GM12801 (cell line): ENCODE results near the gene RBL1.

Source experiments
- CTCF ChIP-seq: IDR thresholded peaks from one replicate; pipeline ENCODE4 v1.5.1; 2011; ENCODE audit warnings: control low read depth; ENCODE audit not compliant: insufficient read length; ENCODE audit errors: extremely low read depth

Gene RBL1

GRCh38 chr20:36991703-36992102, 104.1 kb downstream of the RBL1 start:
- TF ChIP-seq CTCF: no peak

- no peak for TF ChIP-seq CTCF
Measured at GRCh38 chr20:36989797-36990196, 106.0 kb downstream of the RBL1 start.

GRCh38 chr20:36988494-36988966, 107.3 kb downstream of the RBL1 start:
- TF ChIP-seq CTCF: no peak

GRCh38 chr20:36984257-36984638, 111.5 kb downstream of the RBL1 start:
- TF ChIP-seq CTCF: no peak

DNA sequence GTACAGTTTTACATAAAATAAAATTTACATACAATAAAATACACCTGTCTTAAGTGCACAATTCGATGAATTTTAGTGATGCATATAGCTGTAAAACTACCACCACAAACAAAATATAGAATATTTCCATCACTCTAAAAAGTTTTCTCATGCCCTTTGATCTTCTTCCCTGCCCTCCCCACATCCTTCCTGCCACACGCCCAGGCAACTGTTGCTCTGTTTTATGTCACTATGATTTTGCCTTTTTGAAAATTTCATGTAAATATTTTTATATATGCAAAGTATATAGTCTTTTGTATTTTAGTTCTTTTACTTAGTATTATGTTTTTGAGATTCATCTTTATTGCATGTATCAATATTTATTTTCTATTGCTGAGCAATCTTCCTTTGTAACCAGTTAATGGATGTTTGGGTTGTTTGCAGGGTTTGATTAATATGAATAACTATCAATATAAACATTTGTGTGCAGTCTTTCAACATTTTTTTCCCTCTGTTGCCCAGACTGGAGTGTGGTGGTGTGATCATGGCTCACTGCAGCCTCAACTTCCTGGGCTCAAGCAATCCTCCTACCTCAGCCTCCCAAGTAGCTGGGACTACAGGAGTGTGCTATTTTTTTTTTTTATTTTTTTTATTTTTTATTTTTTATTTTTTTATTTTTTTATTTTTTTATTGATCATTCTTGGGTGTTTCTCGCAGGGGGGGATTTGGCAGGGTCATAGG, 120.5 kb downstream of the RBL1 start:
- TF ChIP-seq CTCF: no peak

DNA sequence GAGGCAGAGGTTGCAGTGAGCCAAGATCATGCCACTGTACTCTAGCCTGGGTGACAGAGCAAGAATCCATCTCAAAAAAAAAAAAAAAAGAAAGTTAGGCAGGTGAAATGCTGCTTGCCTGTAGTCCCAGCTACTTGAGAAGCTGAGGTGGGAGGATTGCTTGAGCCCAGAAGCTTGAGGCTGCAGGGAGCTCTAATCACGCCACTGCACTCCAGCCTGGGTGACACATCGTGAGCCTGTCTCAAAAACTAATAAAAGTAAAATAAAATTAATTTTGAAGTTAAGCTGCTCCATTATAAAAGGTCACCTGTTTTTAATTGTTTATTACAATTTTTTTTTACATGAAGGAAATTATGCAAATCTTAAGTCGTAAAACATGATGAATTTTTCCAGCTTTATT, 121.1 kb downstream of the RBL1 start:
- TF ChIP-seq CTCF: no peak

GRCh38 chr20:36971103-36971502, 124.7 kb downstream of the RBL1 start:
- TF ChIP-seq CTCF: no peak
